ENCODE measurements around the gene NUP93.
"Not testable (repeated sequence)": the region's sequence is repeated elsewhere in the genome, so short reads cannot be mapped to it uniquely, and the experiment has no call there.

Gene NUP93

GRCh38 chr16:56862776-56863175, 132.8 kb downstream of the NUP93 start:
- no peaks in the 10 kb centered on the region for H3K27me3 ChIP-seq (replicated peaks in 2 of 5; ENCODE audit: control insufficient read depth in 4 of 5, insufficient read depth in 5 of 5, low read length in 4 of 5)
- DNase-seq, result peak; percentile 26 to 80 (median 74)
- ChIA-PET POLR2A (no interaction called here), CTCF (interaction anchor here (0.6 to 4.2 kb wide), 9 partner anchors 11 to 72 kb away, joined by 3 to 37 read pairs (median 4); no protein-coding TSS in a partner anchor)
- H3K9me3 ChIP-seq (ENCODE audit: control extremely low read depth in 1 of 5, control insufficient read depth in 4 of 5, insufficient read depth in 2 of 5, low read depth in 1 of 5, low read length in 4 of 5), result no peaks in the 10 kb centered on the region
- 25% methylated on average over 4 of the region's 5 CpGs for WGBS (ENCODE audit: insufficient coverage)
- peaks cover 10 to 45% (median 44%) of the 10 kb centered on the region in 4 experiments for H3K4me1 ChIP-seq (ENCODE audit: control extremely low read depth in 1 of 4, control insufficient read depth in 4 of 4, insufficient read depth in 4 of 4, low read length in 3 of 4)
- peak overlapping the region in 1 of 7 experiments; percentile 39 for H3K4me3 ChIP-seq (ENCODE audit: control insufficient read depth in 1 of 7, extremely low read depth in 1 of 7, insufficient read depth in 4 of 7, low read depth in 2 of 7, low read length in 6 of 7)
- no peaks in the 10 kb centered on the region for H3K36me3 ChIP-seq (ENCODE audit: control insufficient read depth in 4 of 4, insufficient read depth in 4 of 4, low read length in 3 of 4)
- H3K27ac ChIP-seq (ENCODE audit: insufficient read depth in 1 of 2, low read depth in 1 of 2, low read length in 2 of 2, poor library complexity in 1 of 2, severe bottlenecking in 2 of 2), result no peak overlapping the region

GRCh38 chr16:56864960-56865359, 135.0 kb downstream of the NUP93 start, which contains the start of gene SLC12A3:
SLC12A3 (plus strand) TSS chr16:56865207; CDS start chr16:56865236, 29 bp downstream.
- CTCF ChIA-PET, result interaction anchor here (2.3 kb wide), 1 partner anchor 12 kb away, joined by 14 read pairs; no protein-coding TSS in a partner anchor

GRCh38 chr16:56865394-56866062, 135.6 kb downstream of the NUP93 start:
- Histone ChIP-seq H3K27me3 (replicated peaks in 2 of 5; ENCODE audit: control insufficient read depth in 4 of 5, insufficient read depth in 5 of 5, low read length in 4 of 5) (no peaks in the 10 kb centered on the region), H3K27ac (ENCODE audit: insufficient read depth in 1 of 2, low read depth in 1 of 2, low read length in 2 of 2, poor library complexity in 1 of 2, severe bottlenecking in 2 of 2) (no peak overlapping the region), H3K4me3 (ENCODE audit: control insufficient read depth in 1 of 7, extremely low read depth in 1 of 7, insufficient read depth in 4 of 7, low read depth in 2 of 7, low read length in 6 of 7) (no peak overlapping the region), H3K9me3 (ENCODE audit: control extremely low read depth in 1 of 5, control insufficient read depth in 4 of 5, insufficient read depth in 2 of 5, low read depth in 1 of 5, low read length in 4 of 5) (no peaks in the 10 kb centered on the region), H3K36me3 (ENCODE audit: control insufficient read depth in 4 of 4, insufficient read depth in 4 of 4, low read length in 3 of 4) (no peaks in the 10 kb centered on the region), H3K4me1 (ENCODE audit: control extremely low read depth in 1 of 4, control insufficient read depth in 4 of 4, insufficient read depth in 4 of 4, low read length in 3 of 4) (peaks cover 6 to 33% (median 32%) of the 10 kb centered on the region in 4 experiments)
- POLR2A ChIA-PET, result no interaction called here
- CTCF ChIA-PET, result interaction anchor here (0.9 to 4.2 kb wide), 6 partner anchors 12 to 86 kb away, joined by 3 to 26 read pairs (median 4); no protein-coding TSS in a partner anchor
- WGBS (ENCODE audit: insufficient coverage), result 95% methylated on average over 8 of the region's 13 CpGs
- DNase-seq, result no peak

More at GRCh38 chr16:56864960-56865359, 135.0 kb downstream of the NUP93 start, which contains the start of gene SLC12A3:
- Histone ChIP-seq H3K4me1 (ENCODE audit: control extremely low read depth in 1 of 4, control insufficient read depth in 4 of 4, insufficient read depth in 4 of 4, low read length in 3 of 4) (peaks cover 10 to 38% (median 37%) of the 10 kb centered on the region in 4 experiments), H3K4me3 (ENCODE audit: control insufficient read depth in 1 of 7, extremely low read depth in 1 of 7, insufficient read depth in 4 of 7, low read depth in 2 of 7, low read length in 6 of 7) (no peak within 1 kb of the TSS), H3K36me3 (ENCODE audit: control insufficient read depth in 4 of 4, insufficient read depth in 4 of 4, low read length in 3 of 4) (no peaks in the 10 kb centered on the region), H3K27me3 (replicated peaks in 2 of 5; ENCODE audit: control insufficient read depth in 4 of 5, insufficient read depth in 5 of 5, low read length in 4 of 5) (no peaks in the 10 kb centered on the region), H3K27ac (ENCODE audit: insufficient read depth in 1 of 2, low read depth in 1 of 2, low read length in 2 of 2, poor library complexity in 1 of 2, severe bottlenecking in 2 of 2) (no peak within 1 kb of the TSS), H3K9me3 (ENCODE audit: control extremely low read depth in 1 of 5, control insufficient read depth in 4 of 5, insufficient read depth in 2 of 5, low read depth in 1 of 5, low read length in 4 of 5) (no peaks in the 10 kb centered on the region)
- no peak for DNase-seq
- WGBS (ENCODE audit: insufficient coverage), result 89% methylated on average over 12 of the region's 12 CpGs
- POLR2A ChIA-PET, result no interaction called here

- H3K27ac ChIP-seq (ENCODE audit: insufficient read depth in 1 of 2, low read depth in 1 of 2, low read length in 2 of 2, poor library complexity in 1 of 2, severe bottlenecking in 2 of 2), result no peak overlapping the region
- CTCF ChIA-PET, result interaction anchor here (0.7 to 4.2 kb wide), 15 partner anchors 12 to 85 kb away, joined by 3 to 26 read pairs (median 4); no protein-coding TSS in a partner anchor
- 71% methylated on average over 14 of the region's 23 CpGs for WGBS (ENCODE audit: insufficient coverage)
- H3K36me3 ChIP-seq (ENCODE audit: control insufficient read depth in 4 of 4, insufficient read depth in 4 of 4, low read length in 3 of 4), result no peaks in the 10 kb centered on the region
- DNase-seq, result peak; percentile 63 to 74 (median 68)
- H3K4me1 ChIP-seq (ENCODE audit: control extremely low read depth in 1 of 4, control insufficient read depth in 4 of 4, insufficient read depth in 4 of 4, low read length in 3 of 4), result peaks cover 0 to 16% (median 15%) of the 10 kb centered on the region in 4 experiments
- no peaks in the 10 kb centered on the region for H3K27me3 ChIP-seq (replicated peaks in 2 of 5; ENCODE audit: control insufficient read depth in 4 of 5, insufficient read depth in 5 of 5, low read length in 4 of 5)
- no peaks in the 10 kb centered on the region for H3K9me3 ChIP-seq (ENCODE audit: control extremely low read depth in 1 of 5, control insufficient read depth in 4 of 5, insufficient read depth in 2 of 5, low read depth in 1 of 5, low read length in 4 of 5)
- POLR2A ChIA-PET, result no interaction called here
- no peak overlapping the region for H3K4me3 ChIP-seq (ENCODE audit: control insufficient read depth in 1 of 7, extremely low read depth in 1 of 7, insufficient read depth in 4 of 7, low read depth in 2 of 7, low read length in 6 of 7)
Measured at GRCh38 chr16:56866955-56867830, 137.3 kb downstream of the NUP93 start.

- ChIA-PET CTCF (interaction anchor here (1.0 to 4.2 kb wide), 4 partner anchors 14 to 84 kb away, joined by 3 to 26 read pairs (median 6); no protein-coding TSS in a partner anchor), POLR2A (no interaction called here)
- no peak for DNase-seq
- 98% methylated on average over 6 of the region's 9 CpGs for WGBS (ENCODE audit: insufficient coverage)
- Histone ChIP-seq H3K36me3 (ENCODE audit: control insufficient read depth in 4 of 4, insufficient read depth in 4 of 4, low read length in 3 of 4) (no peaks in the 10 kb centered on the region), H3K4me1 (ENCODE audit: control extremely low read depth in 1 of 4, control insufficient read depth in 4 of 4, insufficient read depth in 4 of 4, low read length in 3 of 4) (peaks cover 0 to 13% (median 5%) of the 10 kb centered on the region in 4 experiments), H3K4me3 (ENCODE audit: control insufficient read depth in 1 of 7, extremely low read depth in 1 of 7, insufficient read depth in 4 of 7, low read depth in 2 of 7, low read length in 6 of 7) (no peak overlapping the region), H3K9me3 (ENCODE audit: control extremely low read depth in 1 of 5, control insufficient read depth in 4 of 5, insufficient read depth in 2 of 5, low read depth in 1 of 5, low read length in 4 of 5) (no peaks in the 10 kb centered on the region), H3K27me3 (replicated peaks in 2 of 5; ENCODE audit: control insufficient read depth in 4 of 5, insufficient read depth in 5 of 5, low read length in 4 of 5) (no peaks in the 10 kb centered on the region), H3K27ac (ENCODE audit: insufficient read depth in 1 of 2, low read depth in 1 of 2, low read length in 2 of 2, poor library complexity in 1 of 2, severe bottlenecking in 2 of 2) (no peak overlapping the region)
Measured at GRCh38 chr16:56868175-56868574, 138.2 kb downstream of the NUP93 start.

GRCh38 chr16:56868766-56869165, 138.8 kb downstream of the NUP93 start:
- DNase-seq; H3K4me1 ChIP-seq (ENCODE audit: control extremely low read depth in 1 of 4, control insufficient read depth in 4 of 4, insufficient read depth in 4 of 4, low read length in 3 of 4); H3K27ac ChIP-seq (ENCODE audit: insufficient read depth in 1 of 2, low read depth in 1 of 2, low read length in 2 of 2, poor library complexity in 1 of 2, severe bottlenecking in 2 of 2); H3K27me3 ChIP-seq (replicated peaks in 2 of 5; ENCODE audit: control insufficient read depth in 4 of 5, insufficient read depth in 5 of 5, low read length in 4 of 5); H3K4me3 ChIP-seq (ENCODE audit: control insufficient read depth in 1 of 7, extremely low read depth in 1 of 7, insufficient read depth in 4 of 7, low read depth in 2 of 7, low read length in 6 of 7); H3K36me3 ChIP-seq (ENCODE audit: control insufficient read depth in 4 of 4, insufficient read depth in 4 of 4, low read length in 3 of 4); POLR2A ChIA-PET; H3K9me3 ChIP-seq (ENCODE audit: control extremely low read depth in 1 of 5, control insufficient read depth in 4 of 5, insufficient read depth in 2 of 5, low read depth in 1 of 5, low read length in 4 of 5): not testable (repeated sequence)
- CTCF ChIA-PET, result interaction anchor here (1.0 to 4.2 kb wide), 6 partner anchors 13 to 95 kb away, joined by 3 to 26 read pairs (median 3); no protein-coding TSS in a partner anchor
- 92% methylated on average over 4 of the region's 5 CpGs for WGBS (ENCODE audit: insufficient coverage)

Measured in common myeloid progenitor, CD34-positive (primary cell).